ENCODE measurements around the gene CHTF18. TPM values are rescaled to one million over a fixed set of nuclear protein-coding genes. Genes with fewer than 3 reads are reported as not detected.
A peak's percentile ranks its signal among the peaks of the same experiment; 100 is the strongest.
"Not testable (repeated sequence)": the region's sequence is repeated elsewhere in the genome, so short reads cannot be mapped to it uniquely, and the experiment has no call there.

Gene CHTF18
- total RNA-seq, 3 donors from 2014 or later, result 11.9 to 32.4 (median 12.3) TPM

- H3K9me3 ChIP-seq, result no peaks in the 10 kb centered on the region
- intact Hi-C loops (cut with DNase I, micrococcal nuclease), result no loop called here
- H3K4me3 ChIP-seq, result no peak overlapping the region
- peaks cover 20% of the 10 kb centered on the region for H3K4me1 ChIP-seq (ENCODE audit: low read depth)
- DNase-seq (no peak), ATAC-seq (no peak)
- no peak for TF ChIP-seq CTCF (IDR thresholded peaks at IDR 0.05)
- H3K36me3 ChIP-seq (ENCODE audit: low read depth), result no peaks in the 10 kb centered on the region
These were observed 46.3 kb upstream of the CHTF18 start for GRCh38 chr16:741986-742629.

GRCh38 chr16:742894-743293, 45.5 kb upstream of the CHTF18 start:
- DNase-seq; intact Hi-C loops (cut with DNase I, micrococcal nuclease); H3K4me3 ChIP-seq; ATAC-seq; H3K9me3 ChIP-seq; H3K36me3 ChIP-seq (ENCODE audit: low read depth): not testable (repeated sequence)
- H3K4me1 ChIP-seq (ENCODE audit: low read depth), result peaks cover 15% of the 10 kb centered on the region

DNA sequence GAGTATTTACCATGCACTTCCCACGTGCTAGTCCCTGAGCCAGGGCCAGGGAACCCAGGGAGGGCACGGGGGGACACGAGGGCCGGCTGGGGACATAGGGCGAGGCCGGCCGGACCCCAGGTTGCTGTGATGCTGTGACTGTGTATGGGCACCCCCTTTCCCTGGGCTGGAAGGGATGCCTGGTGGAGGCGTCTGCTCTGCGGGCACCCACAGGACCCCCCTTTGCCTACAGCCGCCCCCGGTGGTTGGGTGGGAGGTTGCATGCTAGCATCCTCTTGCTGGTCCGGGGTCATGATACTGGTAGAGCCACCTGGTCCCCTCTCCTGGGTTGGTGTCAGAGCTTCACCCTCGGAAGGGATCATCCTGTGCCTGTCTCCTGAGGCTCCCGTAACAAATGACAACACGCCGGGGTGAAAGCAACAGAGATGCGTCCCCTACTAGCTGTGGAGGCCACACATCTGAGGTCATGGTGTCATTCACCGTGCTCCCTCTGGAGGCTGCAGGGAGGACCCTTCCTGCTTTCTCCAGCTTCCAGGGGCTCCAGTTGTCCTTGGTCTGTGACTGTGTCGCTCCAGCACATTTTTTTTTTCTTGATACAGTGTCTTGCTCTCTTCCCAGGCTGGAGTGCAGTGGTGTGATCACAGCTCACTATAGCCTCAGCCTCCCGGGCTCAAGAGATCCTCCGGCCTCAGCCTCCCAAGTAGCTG, 44.5 kb upstream of the CHTF18 start:
- no peak for DNase-seq

GRCh38 chr16:745739-746138, 42.7 kb upstream of the CHTF18 start:
- peaks cover 2% of the 10 kb centered on the region for H3K4me1 ChIP-seq (ENCODE audit: low read depth)
- ATAC-seq (no peak), DNase-seq (peak; percentile 41 to 64 (median 49))
- H3K36me3 ChIP-seq (ENCODE audit: low read depth), result no peaks in the 10 kb centered on the region
- no peak overlapping the region for H3K4me3 ChIP-seq
- intact Hi-C loops (cut with DNase I, micrococcal nuclease), result no loop called here
- TF ChIP-seq CTCF (IDR thresholded peaks at IDR 0.05), result no peak
- H3K9me3 ChIP-seq, result no peaks in the 10 kb centered on the region

More for the DNA sequence above, 44.5 kb upstream of the CHTF18 start:
- Histone ChIP-seq H3K4me3 (no peak overlapping the region), H3K36me3 (ENCODE audit: low read depth) (no peaks in the 10 kb centered on the region), H3K4me1 (ENCODE audit: low read depth) (peaks cover 13% of the 10 kb centered on the region), H3K9me3 (no peaks in the 10 kb centered on the region)
- no peak for TF ChIP-seq CTCF (IDR thresholded peaks at IDR 0.05)
- intact Hi-C loops (cut with DNase I, micrococcal nuclease), result no loop called here
- no peak for ATAC-seq

DNA sequence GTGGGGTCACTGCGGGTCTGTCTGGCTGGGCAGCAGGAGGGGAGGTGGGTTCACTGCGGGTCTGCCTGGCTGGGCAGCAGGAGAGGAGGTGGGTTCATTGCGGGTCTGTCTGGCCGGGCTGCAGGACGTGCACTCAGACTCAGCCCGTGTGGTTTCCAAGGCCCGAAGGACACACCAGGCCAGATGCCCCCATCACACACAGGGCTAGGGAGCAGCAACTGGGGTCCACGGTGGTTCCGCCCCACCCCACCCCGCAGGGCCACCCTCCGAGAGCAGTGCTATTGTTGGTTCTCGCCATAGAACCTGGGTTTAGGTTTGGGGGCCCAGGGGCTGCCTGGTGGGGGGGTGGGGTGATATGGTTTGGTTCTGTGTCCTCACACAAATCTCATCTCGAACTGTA, 41.8 kb upstream of the CHTF18 start:
- ATAC-seq (no peak), DNase-seq (no peak)
- no peak for TF ChIP-seq CTCF (IDR thresholded peaks at IDR 0.05)
- H3K9me3 ChIP-seq, result no peaks in the 10 kb centered on the region
- intact Hi-C loops (cut with DNase I, micrococcal nuclease), result no loop called here
- no peaks in the 10 kb centered on the region for H3K4me1 ChIP-seq (ENCODE audit: low read depth)
- H3K36me3 ChIP-seq (ENCODE audit: low read depth), result no peaks in the 10 kb centered on the region
- no peak overlapping the region for H3K4me3 ChIP-seq

GRCh38 chr16:747978-748746, 40.3 kb upstream of the CHTF18 start:
- intact Hi-C loops (cut with DNase I, micrococcal nuclease), result no loop called here
- Histone ChIP-seq H3K36me3 (ENCODE audit: low read depth) (no peaks in the 10 kb centered on the region), H3K9me3 (no peaks in the 10 kb centered on the region), H3K4me1 (ENCODE audit: low read depth) (no peaks in the 10 kb centered on the region), H3K4me3 (no peak overlapping the region)
- ATAC-seq, result no peak
- TF ChIP-seq CTCF (IDR thresholded peaks at IDR 0.05), result no peak
- no peak for DNase-seq
